Neural cell (in vitro differentiated cells): ENCODE results near the gene SLC27A1.

ENCODE experiments used
- EP300 ChIP-seq: fragments of 450-650 bp; conservative IDR thresholded peaks from 2 replicates; pipeline ENCODE4 v1.6.1; 2014; ENCODE audit warnings: antibody characterized with exemption, mild to moderate bottlenecking, moderate library complexity; ENCODE audit not compliant: poor library complexity, severe bottlenecking
- EZH2 ChIP-seq: fragments of 200-600, 300-800 bp; shearing (Covaris generic), sonication (generic); IDR thresholded peaks from 2 replicates; pipeline ENCODE4 v1.6.1; 2014; ENCODE audit warnings: antibody characterized with exemption, low read length, borderline replicate concordance, mild to moderate bottlenecking; ENCODE audit not compliant: insufficient read depth, poor library complexity, severe bottlenecking
- MXI1 ChIP-seq: fragments of 450-650 bp; conservative IDR thresholded peaks from 2 replicates; pipeline ENCODE4 v1.6.1; 2014; ENCODE audit warnings: antibody characterized with exemption, mild to moderate bottlenecking; ENCODE audit not compliant: poor library complexity, severe bottlenecking
- POLR2AphosphoS5 ChIP-seq: IDR thresholded peaks from 2 replicates; pipeline ENCODE4 v1.6.1; 2012
- RAD21 ChIP-seq: fragments of 450-650 bp; conservative IDR thresholded peaks from 2 replicates; pipeline ENCODE4 v1.6.1; 2014; ENCODE audit warnings: antibody characterized with exemption, mild to moderate bottlenecking, moderate library complexity
- SMC3 ChIP-seq: fragments of 450-650 bp; conservative IDR thresholded peaks from 2 replicates; pipeline ENCODE4 v1.6.1; 2014; ENCODE audit warnings: antibody characterized with exemption, mild to moderate bottlenecking, moderate library complexity; ENCODE audit not compliant: poor library complexity
- TAF1 ChIP-seq: IDR thresholded peaks from 2 replicates; pipeline ENCODE4 v1.6.1; 2012; ENCODE audit warnings: low read depth
- TF ChIP-seq, protein P1 (sequence below): fragments of 450-650 bp; IDR thresholded peaks from 2 replicates; pipeline ENCODE4 v1.5.1; 2014; ENCODE audit warnings: antibody characterized with exemption, mild to moderate bottlenecking, moderate library complexity; ENCODE audit not compliant: poor library complexity, severe bottlenecking

DNA sequence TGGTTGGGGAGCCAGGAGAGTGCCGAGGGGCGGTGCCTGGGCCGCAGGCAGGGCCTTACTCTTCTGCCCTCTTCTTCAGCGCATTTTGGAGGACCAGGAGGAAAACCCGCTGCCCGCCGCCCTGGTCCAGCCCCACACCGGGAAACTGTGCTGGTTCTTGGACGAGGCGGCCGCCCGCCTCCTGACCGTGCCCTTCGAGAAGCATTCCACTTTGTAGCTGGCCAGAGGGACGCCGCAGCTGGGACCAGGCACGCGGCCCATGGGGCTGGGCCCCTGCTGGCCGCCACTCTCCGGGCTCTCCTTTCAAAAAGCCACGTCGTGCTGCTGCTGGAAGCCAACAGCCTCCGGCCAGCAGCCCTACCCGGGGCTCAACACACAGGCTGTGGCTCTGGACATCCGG, 50.5 kb downstream of the SLC27A1 start:
- TF ChIP-seq POLR2AphosphoS5 (no peak), EZH2 (no peak), TAF1 (no peak), RAD21 (no peak), SMC3 (no peak), EP300 (no peak), MXI1 (no peak)
- TF ChIP-seq, protein P1, sequence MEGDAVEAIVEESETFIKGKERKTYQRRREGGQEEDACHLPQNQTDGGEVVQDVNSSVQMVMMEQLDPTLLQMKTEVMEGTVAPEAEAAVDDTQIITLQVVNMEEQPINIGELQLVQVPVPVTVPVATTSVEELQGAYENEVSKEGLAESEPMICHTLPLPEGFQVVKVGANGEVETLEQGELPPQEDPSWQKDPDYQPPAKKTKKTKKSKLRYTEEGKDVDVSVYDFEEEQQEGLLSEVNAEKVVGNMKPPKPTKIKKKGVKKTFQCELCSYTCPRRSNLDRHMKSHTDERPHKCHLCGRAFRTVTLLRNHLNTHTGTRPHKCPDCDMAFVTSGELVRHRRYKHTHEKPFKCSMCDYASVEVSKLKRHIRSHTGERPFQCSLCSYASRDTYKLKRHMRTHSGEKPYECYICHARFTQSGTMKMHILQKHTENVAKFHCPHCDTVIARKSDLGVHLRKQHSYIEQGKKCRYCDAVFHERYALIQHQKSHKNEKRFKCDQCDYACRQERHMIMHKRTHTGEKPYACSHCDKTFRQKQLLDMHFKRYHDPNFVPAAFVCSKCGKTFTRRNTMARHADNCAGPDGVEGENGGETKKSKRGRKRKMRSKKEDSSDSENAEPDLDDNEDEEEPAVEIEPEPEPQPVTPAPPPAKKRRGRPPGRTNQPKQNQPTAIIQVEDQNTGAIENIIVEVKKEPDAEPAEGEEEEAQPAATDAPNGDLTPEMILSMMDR, result no peak
